IPS-20b (cell line): ENCODE results near the gene NOP9.
"Not testable (repeated sequence)": the region's sequence is repeated elsewhere in the genome, so short reads cannot be mapped to it uniquely, and the experiment has no call there.

Experiments used
- H3K27ac ChIP-seq: one replicate; pipeline ENCODE4 v1.5.1; 2013; ENCODE audit warnings: low read length
- H3K27me3 ChIP-seq: 2 replicates; pipeline ENCODE4 v1.6.1; 2013; ENCODE audit warnings: mild to moderate bottlenecking, low read length, inconsistent platforms; ENCODE audit not compliant: insufficient read depth
- H3K36me3 ChIP-seq: 2 replicates; pipeline ENCODE4 v1.6.1; 2013; ENCODE audit warnings: low read depth, mild to moderate bottlenecking, inconsistent platforms, low read length, moderate library complexity; ENCODE audit not compliant: insufficient read depth
- H3K4me1 ChIP-seq: 2 replicates; pipeline ENCODE4 v1.6.1; 2013; ENCODE audit warnings: mild to moderate bottlenecking, control low read depth, inconsistent platforms, low read length, moderate library complexity; ENCODE audit not compliant: insufficient read depth
- H3K4me3 ChIP-seq: 2 replicates; pipeline ENCODE4 v1.5.1; 2013; ENCODE audit warnings: mild to moderate bottlenecking, low read length, inconsistent platforms
- H3K9ac ChIP-seq: 2 replicates; pipeline ENCODE4 v1.6.1; 2013; ENCODE audit warnings: low read depth, mild to moderate bottlenecking, inconsistent platforms, low read length, moderate library complexity
- H3K9me3 ChIP-seq: 2 replicates; pipeline ENCODE4 v1.6.1; 2013; ENCODE audit warnings: mild to moderate bottlenecking, low read depth, low read length, inconsistent platforms; ENCODE audit not compliant: insufficient read depth

The NOP9 gene

DNA sequence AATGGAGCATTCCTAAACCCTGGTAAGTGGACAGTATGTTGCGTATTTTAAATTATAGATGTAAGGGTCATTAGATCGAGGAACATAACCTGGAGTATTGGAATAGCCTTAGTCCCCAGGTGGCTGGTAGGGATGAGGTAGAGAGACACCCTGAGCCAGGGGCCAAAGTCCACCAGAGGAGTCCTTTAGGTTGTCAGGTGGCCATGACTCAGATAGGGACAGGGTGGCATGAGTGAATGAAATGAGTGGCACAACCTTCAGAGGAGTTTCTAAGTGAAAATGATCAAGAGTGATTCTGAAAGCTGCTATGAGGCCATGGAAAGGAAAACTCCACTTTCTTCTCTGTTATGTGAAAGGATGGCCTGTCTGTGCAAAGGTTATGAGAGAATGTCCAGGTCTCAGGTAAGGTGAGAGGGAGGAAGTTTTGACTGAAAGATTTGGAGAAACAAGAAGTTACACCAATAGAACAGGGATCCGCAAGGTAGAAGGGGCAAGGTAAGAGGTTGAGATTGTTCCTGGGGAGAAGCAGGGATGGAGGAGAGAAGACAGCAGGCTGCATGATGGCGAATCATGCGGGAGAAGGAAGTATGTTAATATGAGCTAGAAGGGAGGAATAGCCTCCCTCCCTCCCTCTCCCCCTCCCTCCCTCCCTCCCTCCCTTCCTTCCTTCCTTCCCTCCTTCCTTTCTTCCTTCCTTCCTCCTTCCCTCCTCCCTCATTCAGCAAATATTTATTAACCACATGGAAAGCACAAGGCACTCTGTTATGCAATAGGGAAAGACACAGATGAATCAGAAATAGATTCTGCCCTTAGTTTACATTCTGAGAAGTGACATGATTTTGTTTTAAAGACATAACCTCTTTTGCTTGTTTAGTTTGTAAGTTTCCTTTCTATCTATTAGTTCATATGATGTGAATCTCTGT, 54.2 kb downstream of the NOP9 start:
- H3K4me3 ChIP-seq: no peak overlapping the region
- H3K9me3 ChIP-seq: no peaks in the 10 kb centered on the region
- no peaks in the 10 kb centered on the region for H3K4me1 ChIP-seq
- H3K36me3 ChIP-seq: no peaks in the 10 kb centered on the region
- H3K9ac ChIP-seq: no peak overlapping the region
- H3K27me3 ChIP-seq: peaks cover 78% of the 10 kb centered on the region
- H3K27ac ChIP-seq: no peak overlapping the region

DNA sequence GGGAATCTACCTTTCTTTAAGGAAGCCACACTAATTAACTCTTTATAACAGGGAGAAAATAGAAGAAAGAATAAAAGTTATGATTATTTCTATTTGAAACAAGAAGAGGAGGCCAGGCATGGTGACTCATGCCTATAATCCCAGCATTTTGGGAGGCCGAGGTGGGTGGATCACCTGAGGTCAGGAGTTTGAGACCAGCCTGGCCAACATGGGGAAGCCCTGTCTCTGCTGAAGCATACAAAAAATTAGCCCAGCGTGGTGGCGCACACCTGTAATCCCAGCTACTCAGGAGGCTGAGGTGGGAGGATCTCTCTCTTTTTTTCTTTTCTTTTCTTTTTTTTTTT, 54.8 kb downstream of the NOP9 start:
- not testable (repeated sequence) for H3K9ac ChIP-seq, H3K4me3 ChIP-seq, H3K27ac ChIP-seq, H3K4me1 ChIP-seq, H3K9me3 ChIP-seq, H3K36me3 ChIP-seq
- H3K27me3 ChIP-seq: peaks cover 72% of the 10 kb centered on the region

DNA sequence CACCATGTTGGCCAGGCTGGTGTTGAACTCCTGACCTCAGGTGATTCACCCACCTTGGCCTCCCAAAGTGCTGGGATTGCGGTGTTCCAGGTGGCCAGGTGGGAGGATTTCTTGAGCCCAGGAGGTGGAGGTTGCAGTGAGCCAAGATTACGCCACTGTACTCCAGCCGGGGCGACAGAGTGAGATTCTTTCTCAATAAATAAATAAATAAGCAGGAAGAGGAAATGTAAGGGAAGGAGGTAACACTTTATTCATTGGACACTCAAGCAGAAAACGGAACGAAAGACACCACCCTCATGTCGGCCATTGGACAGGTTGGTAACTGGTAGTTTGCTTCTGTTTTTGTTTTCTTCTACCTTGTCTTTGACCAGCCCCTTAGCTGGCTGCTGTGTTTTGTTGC, 55.4 kb downstream of the NOP9 start:
- no peak overlapping the region for H3K27ac ChIP-seq
- H3K9me3 ChIP-seq: no peaks in the 10 kb centered on the region
- no peaks in the 10 kb centered on the region for H3K36me3 ChIP-seq
- H3K4me3 ChIP-seq: no peak overlapping the region
- H3K9ac ChIP-seq: no peak overlapping the region
- peaks cover 72% of the 10 kb centered on the region for H3K27me3 ChIP-seq
- no peaks in the 10 kb centered on the region for H3K4me1 ChIP-seq

DNA sequence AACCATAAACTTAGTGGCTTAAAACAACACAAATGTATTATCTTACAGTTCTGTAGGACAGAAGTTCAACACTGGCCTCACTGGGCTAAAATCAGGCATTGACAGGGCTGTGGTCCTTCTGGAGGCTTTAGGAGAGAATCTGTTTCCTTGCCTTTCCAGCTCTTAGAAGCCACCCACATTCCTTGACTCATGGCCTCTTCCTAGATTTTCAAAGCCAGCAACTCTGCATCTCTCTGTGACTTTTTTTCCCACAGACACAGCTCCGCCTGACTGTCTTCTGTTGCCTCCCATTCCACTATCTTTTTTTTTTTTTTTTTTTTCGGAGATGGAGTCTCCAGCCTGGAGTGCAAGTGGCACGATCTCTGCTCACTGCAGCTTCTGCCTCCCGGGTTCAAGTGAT, 56.6 kb downstream of the NOP9 start:
- Histone ChIP-seq H3K27ac (no peak overlapping the region), H3K4me3 (no peak overlapping the region)

More for the DNA sequence above, 56.6 kb downstream of the NOP9 start:
- Histone ChIP-seq H3K9ac (no peak overlapping the region), H3K9me3 (no peaks in the 10 kb centered on the region), H3K36me3 (no peaks in the 10 kb centered on the region), H3K4me1 (no peaks in the 10 kb centered on the region), H3K27me3 (peaks cover 72% of the 10 kb centered on the region)
